ENCODE results near the gene PIK3R1. TPM values are rescaled to one million over a fixed set of nuclear protein-coding genes. Genes with fewer than 3 reads are reported as not detected.
A peak's percentile ranks its signal among the peaks of the same experiment; 100 is the strongest.

The PIK3R1 gene
- total RNA-seq, 4 donors from 2014 or later, result 69.3 to 113 (median 87.5) TPM

- Histone ChIP-seq H3K4me3 (no peak overlapping the region), H3K9me3 (no peaks in the 10 kb centered on the region), H3K4me1 (peaks cover 0 to 8% (median 0%) of the 10 kb centered on the region in 4 donors), H3K27me3 (no peaks in the 10 kb centered on the region), H3K36me3 (no peaks in the 10 kb centered on the region), H3K27ac (peak overlapping the region in 2 of 4 donors; percentile 31 to 60)
- no peak for TF ChIP-seq CTCF (IDR thresholded peaks at IDR 0.05)
- TF ChIP-seq POLR2A (IDR thresholded peaks at IDR 0.05), result no peak
- DNase-seq, result peak in 1 of 3 donors; percentile 55
Observed at GRCh38 chr5:68180121-68181038, 35.2 kb upstream of the PIK3R1 start.

GRCh38 chr5:68181039-68181599 lies 34.4 kb upstream of the PIK3R1 start:
- Histone ChIP-seq H3K36me3 (no peaks in the 10 kb centered on the region), H3K9me3 (no peaks in the 10 kb centered on the region), H3K27ac (peak overlapping the region in 1 of 4 donors; percentile 60), H3K27me3 (no peaks in the 10 kb centered on the region), H3K4me3 (no peak overlapping the region), H3K4me1 (peaks cover 0 to 8% (median 0%) of the 10 kb centered on the region in 4 donors)
- TF ChIP-seq CTCF (IDR thresholded peaks at IDR 0.05) (no peak), POLR2A (IDR thresholded peaks at IDR 0.05) (no peak)
- no peak for DNase-seq

- no peak for TF ChIP-seq POLR2A (IDR thresholded peaks at IDR 0.05)
- no peak for TF ChIP-seq CTCF (IDR thresholded peaks at IDR 0.05)
- H3K36me3 ChIP-seq, result no peaks in the 10 kb centered on the region
- H3K4me1 ChIP-seq, result peaks cover 0 to 8% (median 0%) of the 10 kb centered on the region in 4 donors
- H3K4me3 ChIP-seq, result no peak overlapping the region
- H3K9me3 ChIP-seq, result no peaks in the 10 kb centered on the region
- no peak overlapping the region for H3K27ac ChIP-seq
- H3K27me3 ChIP-seq, result no peaks in the 10 kb centered on the region
- no peak for DNase-seq
Observed at GRCh38 chr5:68182094-68182493, 33.5 kb upstream of the PIK3R1 start.

- TF ChIP-seq POLR2A (IDR thresholded peaks at IDR 0.05) (no peak), CTCF (IDR thresholded peaks at IDR 0.05) (no peak)
Observed at GRCh38 chr5:68182534-68182933, 33.0 kb upstream of the PIK3R1 start.

GRCh38 chr5:68187268-68188055 lies 28.1 kb upstream of the PIK3R1 start:
- no peak for DNase-seq
- Histone ChIP-seq H3K4me1 (peaks cover 0 to 3% (median 0%) of the 10 kb centered on the region in 4 donors), H3K36me3 (no peaks in the 10 kb centered on the region), H3K4me3 (peak overlapping the region in 1 of 4 donors; percentile 13), H3K27me3 (no peaks in the 10 kb centered on the region), H3K9me3 (no peaks in the 10 kb centered on the region), H3K27ac (peak overlapping the region in 3 of 4 donors; percentile 21 to 61 (median 26))
- TF ChIP-seq POLR2A (IDR thresholded peaks at IDR 0.05) (no peak), CTCF (IDR thresholded peaks at IDR 0.05) (no peak)

More at GRCh38 chr5:68182534-68182933, 33.0 kb upstream of the PIK3R1 start:
- no peak overlapping the region for H3K4me3 ChIP-seq
- no peak overlapping the region for H3K27ac ChIP-seq
- H3K27me3 ChIP-seq, result no peaks in the 10 kb centered on the region
- peaks cover 0 to 8% (median 0%) of the 10 kb centered on the region in 4 donors for H3K4me1 ChIP-seq
- no peaks in the 10 kb centered on the region for H3K36me3 ChIP-seq
- DNase-seq, result peak in 1 of 3 donors; percentile 53
- no peaks in the 10 kb centered on the region for H3K9me3 ChIP-seq

Data from Peyer's patch (tissue), 4 donors.